HepG2 (cell line): ENCODE measurements around the gene AMER3. TPM values are rescaled to one million over a fixed set of nuclear protein-coding genes. Genes with fewer than 3 reads are reported as not detected.

Experiments
- ATAC-seq: fragments of 200-7000 bp; cut with Tn5 transposase; 3 replicates; pipeline ENCODE4 v1.9.1; 2020; ENCODE audit warnings: mild to moderate bottlenecking, moderate library complexity
- BruUV-seq: library from RNA; stranded (reverse); fragments of 400-500 nt; replicated peaks from 2 replicates; lab custom pipeline; 2021; lab: Mats Ljungman, UMichigan
- CTCF ChIA-PET: fragments of 300-600 bp; formaldehyde crosslinking; extraction: SDS; loops from one replicate; lab custom pipeline; 2021; ENCODE audit warnings: low total read pairs, inconsistent platforms, low intra/inter-chr PET ratio; lab: Yijun Ruan, JAX
- POLR2A ChIA-PET: fragments of 350-600 bp; sonication (Branson Sonifier 250); formaldehyde crosslinking; loops from one replicate; lab custom pipeline; 2020; ENCODE audit warnings: antibody characterized with exemption, inconsistent platforms; lab: Yijun Ruan, JAX
- DNase-seq: peaks from one replicate; pipeline ENCODE4 v3.0.0-alpha.2; 2015; ENCODE audit warnings: low spot score
- FAIRE-seq: peaks from 3 replicates; lab custom pipeline; 2011; peaks lifted over from hg19 to GRCh38; lab: Jason Lieb, UNC
- H2AFZ ChIP-seq: one replicate; pipeline ENCODE4 v1.6.1; 2011; ENCODE audit warnings: low read length, inconsistent platforms
- H3K27ac ChIP-seq: fragments of 300-600 bp; 3 replicates; pipeline ENCODE4 v1.8.0; 2011; ENCODE audit warnings: mixed run types, mild to moderate bottlenecking, mixed read lengths, low read length, inconsistent platforms; ENCODE audit not compliant: insufficient read depth; ENCODE audit errors: extremely low read length
- H3K27me3 ChIP-seq, 2 experiments: fragments of 200-600 bp in 1 of 2; 2 replicates in 1 of 2; 3 replicates in 1 of 2; pipeline versions ENCODE4 v1.6.0 to v1.8.0; 2011; ENCODE audit warnings: low read length in 2 of 2, mild to moderate bottlenecking in 2 of 2, moderate library complexity in 2 of 2, inconsistent platforms in 1 of 2; ENCODE audit not compliant: insufficient read depth in 2 of 2, control insufficient read depth in 1 of 2
- H3K36me3 ChIP-seq, 2 experiments: fragments of 200-600 bp in 1 of 2; replicated peaks in 1 of 2; 2 replicates in 1 of 2; 3 replicates in 1 of 2; pipeline versions ENCODE4 v1.5.1 to v1.8.0; 2011; ENCODE audit warnings: low read length in 2 of 2, inconsistent platforms in 1 of 2; ENCODE audit not compliant: insufficient read depth in 2 of 2, control insufficient read depth in 1 of 2
- H3K4me1 ChIP-seq: 2 replicates; pipeline ENCODE4 v1.5.1; 2012; ENCODE audit warnings: low read length, inconsistent platforms; ENCODE audit not compliant: insufficient read depth
- H3K4me2 ChIP-seq: 2 replicates; pipeline ENCODE4 v1.6.0; 2011; ENCODE audit warnings: low read depth, low read length, inconsistent platforms
- H3K4me3 ChIP-seq, 3 experiments: fragments of 200-600 bp in 1 of 3; sonication (generic), shearing (Covaris generic) in 1 of 3; replicated peaks in 1 of 3; 2 replicates each; pipeline ENCODE4 v1.5.1; 2011 to 2016; ENCODE audit warnings: low read length in 3 of 3, inconsistent platforms in 2 of 3, low read depth in 2 of 3, mild to moderate bottlenecking in 2 of 3, control low read depth in 1 of 3, mixed read lengths in 1 of 3; ENCODE audit not compliant: insufficient read depth in 1 of 3
- H3K79me2 ChIP-seq: one replicate; pipeline ENCODE4 v1.6.1; 2011; ENCODE audit warnings: low read length, inconsistent platforms; ENCODE audit not compliant: insufficient read depth
- H3K9ac ChIP-seq: 2 replicates; pipeline ENCODE4 v1.6.0; 2011; ENCODE audit warnings: mild to moderate bottlenecking, low read depth, low read length, inconsistent platforms; ENCODE audit not compliant: insufficient read depth
- H3K9me3 ChIP-seq: 2 replicates; pipeline ENCODE4 v1.5.1; 2012; ENCODE audit warnings: mild to moderate bottlenecking, low read length
- H4K20me1 ChIP-seq: 2 replicates; pipeline ENCODE4 v1.6.0; 2011; ENCODE audit warnings: inconsistent platforms, mild to moderate bottlenecking, low read length, moderate library complexity; ENCODE audit not compliant: insufficient read depth
- AHR ChIP-seq: IDR thresholded peaks from 2 replicates; pipeline ENCODE4 v1.6.1; 2018; ENCODE audit warnings: missing genetic modification reagents, missing compliant biosample characterization
- ATM ChIP-seq: fragments of 450-650 bp; IDR thresholded peaks from 2 replicates; pipeline ENCODE4 v1.7.1; 2017; ENCODE audit warnings: mild to moderate bottlenecking, borderline replicate concordance
- CBX5 ChIP-seq: sonication (generic); formaldehyde crosslinking; IDR thresholded peaks from 2 replicates; pipeline ENCODE4 v1.4.0; 2020; ENCODE audit warnings: missing genetic modification reagents, borderline replicate concordance
- IRX3 ChIP-seq: sonication (generic); formaldehyde crosslinking; IDR thresholded peaks from 2 replicates; pipeline ENCODE4 v1.8.1; 2023; ENCODE audit warnings: mild to moderate bottlenecking, low read depth, missing genetic modification reagents, borderline replicate concordance
- NFATC3 ChIP-seq: sonication (generic); formaldehyde crosslinking; IDR thresholded peaks from 2 replicates; pipeline ENCODE4 v1.5.1; 2020; ENCODE audit warnings: mild to moderate bottlenecking, missing genetic modification reagents
- NR0B2 ChIP-seq: sonication (generic); formaldehyde crosslinking; IDR thresholded peaks from 2 replicates; pipeline ENCODE4 v1.4.0; 2020; ENCODE audit warnings: mild to moderate bottlenecking, missing genetic modification reagents
- PREB ChIP-seq: sonication (generic); formaldehyde crosslinking; IDR thresholded peaks from 2 replicates; pipeline ENCODE4 v1.4.0; 2020; ENCODE audit warnings: missing genetic modification reagents
- SMYD3 ChIP-seq: sonication (generic); formaldehyde crosslinking; IDR thresholded peaks from 2 replicates; pipeline ENCODE4 v1.8.1; 2023; ENCODE audit warnings: mild to moderate bottlenecking, missing genetic modification reagents
- THAP7 ChIP-seq: sonication (generic); formaldehyde crosslinking; IDR thresholded peaks from 2 replicates; pipeline ENCODE4 v1.8.1; 2023; ENCODE audit warnings: mild to moderate bottlenecking, missing genetic modification reagents
- TMF1 ChIP-seq: sonication (generic); formaldehyde crosslinking; IDR thresholded peaks from 2 replicates; pipeline ENCODE4 v1.8.1; 2022; ENCODE audit warnings: low read depth, missing genetic modification reagents
- YEATS4 ChIP-seq: sonication (generic); formaldehyde crosslinking; IDR thresholded peaks from 2 replicates; pipeline ENCODE4 v1.4.0; 2020; ENCODE audit warnings: missing genetic modification reagents, borderline replicate concordance
- ZIK1 ChIP-seq: sonication (generic); formaldehyde crosslinking; IDR thresholded peaks from 2 replicates; pipeline ENCODE4 v1.5.0; 2020; ENCODE audit warnings: mild to moderate bottlenecking, low read depth, missing genetic modification reagents, borderline replicate concordance
- ZMYM2 ChIP-seq: sonication (generic); formaldehyde crosslinking; IDR thresholded peaks from 2 replicates; pipeline ENCODE4 v1.8.0; 2022; ENCODE audit warnings: mild to moderate bottlenecking, missing genetic modification reagents
- ZNF101 ChIP-seq: sonication (generic); formaldehyde crosslinking; IDR thresholded peaks from 2 replicates; pipeline ENCODE4 v1.4.0; 2020; ENCODE audit warnings: mild to moderate bottlenecking, low read depth, missing genetic modification reagents, borderline replicate concordance
- ZNF230 ChIP-seq: sonication (generic); formaldehyde crosslinking; IDR thresholded peaks from 2 replicates; pipeline ENCODE4 v1.4.0; 2020; ENCODE audit warnings: mild to moderate bottlenecking, missing genetic modification reagents
- WGBS: methylation state at CpG from one replicate; pipeline ENCODE4 v1.1.6; 2017; ENCODE audit warnings: low lambda C conversion rate; 5-methylcytosine and 5-hydroxymethylcytosine counted together
- in situ Hi-C: cut with HindIII; loops from 2 replicates; pipeline ENCODE4 v1.10.0; 2017; ENCODE audit warnings: low pct_unique_long_range_greater_than_20kb; ENCODE audit not compliant: extremely low pct_ligation_motif_present
- intact Hi-C: fragments of 100-400 bp; cut with micrococcal nuclease; formaldehyde crosslinking; loops from one replicate; pipeline ENCODE4 v1.10.0; 2022; ENCODE audit not compliant: unreplicated experiment
- polyA plus RNA-seq, 8 experiments: library from polyadenylated mRNA; depleted of rRNA in 3 of 8; stranded (reverse) in 7 of 8; unstranded in 1 of 8; fragments of >200 nt; fragmentation: Illumina TruSeq in 4 of 8; extraction: Trizol in 4 of 8; gene quantifications; 2 replicates each; pipeline versions ENCODE4 v1.2.1 to v1.2.3, GENCODE V29; 2011 to 2016; ENCODE audit warnings: low read depth in 4 of 8, missing spikeins in 1 of 8, mixed read lengths in 1 of 8; ENCODE audit not compliant: insufficient read depth in 1 of 8
- total RNA-seq, 5 experiments: library from RNA; depleted of rRNA; stranded (reverse); fragments of >200 nt; fragmentation: Illumina TruSeq; extraction: Trizol; gene quantifications; 2 replicates each; pipeline ENCODE4 v1.2.3, GENCODE V29; 2016; ENCODE audit warnings: low read depth in 1 of 5

The AMER3 gene
- total and polyA plus RNA-seq, 2 of the 13 experiments (the other 11 are each of a cell fraction or from before 2014, with no cell fraction given), result not detected

GRCh38 chr2:130814931-130815680 is 59.8 kb downstream of the AMER3 start:
- TF ChIP-seq CBX5 (CRISPR knock-in tag) (no peak), IRX3 (CRISPR knock-in tag) (no peak), ZNF230 (no peak), ATM (no peak), ZNF101 (CRISPR knock-in tag) (no peak), THAP7 (CRISPR knock-in tag) (no peak), SMYD3 (CRISPR knock-in tag) (no peak), ZIK1 (no peak), ZMYM2 (CRISPR knock-in tag) (no peak), TMF1 (no peak), AHR (CRISPR knock-in tag) (no peak), YEATS4 (CRISPR knock-in tag) (no peak), NR0B2 (no peak), NFATC3 (CRISPR knock-in tag) (no peak), PREB (CRISPR knock-in tag) (no peak)
- no peaks in the 10 kb centered on the region for H3K79me2 ChIP-seq
- DNase-seq (no peak), ATAC-seq (no peak; the same call in 2 of the 3 replicates), FAIRE-seq (no peak)
- no peak overlapping the region for H3K4me3 ChIP-seq
- ChIA-PET CTCF (no interaction called here), POLR2A (no interaction called here)
- intact Hi-C loops, result no loop called here
- H3K4me1 ChIP-seq, result no peaks in the 10 kb centered on the region
- H3K4me2 ChIP-seq, result no peak overlapping the region
- H4K20me1 ChIP-seq, result no peaks in the 10 kb centered on the region; the same call in 1 of the 2 replicates
- H3K9ac ChIP-seq, result no peak overlapping the region
- WGBS, result 33% methylated on average over 14 of the region's 15 CpGs
- H3K27me3 ChIP-seq, result peaks cover 7 to 42% of the 10 kb centered on the region in 2 experiments; a peak in 4 of 5 replicates
- in situ Hi-C loops, result no loop called here
- H2AFZ ChIP-seq, result no peak overlapping the region
- no peaks in the 10 kb centered on the region for H3K9me3 ChIP-seq
- no peak overlapping the region for H3K27ac ChIP-seq
- no TSS peak for BruUV-seq
- H3K36me3 ChIP-seq, result no peaks in the 10 kb centered on the region
